H1 (cell line): ENCODE data around the gene SH3BGRL. TPM values are rescaled to one million over a fixed set of nuclear protein-coding genes. Genes with fewer than 3 reads are reported as not detected.

ENCODE experiments used
- CTCF ChIA-PET: fragments of 300-600 bp; sonication (Branson Sonifier 250); formaldehyde crosslinking; loops from one replicate; lab custom pipeline; 2021; ENCODE audit not compliant: partially characterized antibody; lab: Charles Lee
- POLR2A ChIA-PET: fragments of 300-600 bp; sonication (Branson Sonifier 250); formaldehyde crosslinking; loops from one replicate; lab custom pipeline; 2021; ENCODE audit warnings: inconsistent platforms; ENCODE audit not compliant: partially characterized antibody; lab: Charles Lee
- DNase-seq, 2 experiments: peaks; one replicate each; pipeline versions ENCODE4 v3.0.0 to v3.0.0-alpha.2; 2010 to 2022; ENCODE audit warnings: low spot score in 2 of 2, low read depth in 1 of 2, mixed read lengths in 1 of 2
- FAIRE-seq: peaks from 2 replicates; lab custom pipeline; 2011; peaks lifted over from hg19 to GRCh38; lab: Jason Lieb, UNC
- H2AFZ ChIP-seq: 2 replicates; pipeline ENCODE4 v1.8.1; 2012; ENCODE audit warnings: low read length, inconsistent platforms
- H2AK5ac ChIP-seq: 2 replicates; pipeline ENCODE4 v1.6.1; 2013; ENCODE audit warnings: low read depth, low read length
- H2BK120ac ChIP-seq: replicated peaks from 2 replicates; pipeline ENCODE3; 2013; ENCODE audit warnings: low read depth, low read length, inconsistent platforms
- H2BK12ac ChIP-seq: 2 replicates; pipeline ENCODE4 v1.6.1; 2013; ENCODE audit warnings: low read depth, low read length
- H2BK15ac ChIP-seq: 2 replicates; pipeline ENCODE4 v1.6.1; 2013; ENCODE audit warnings: low read length
- H2BK20ac ChIP-seq: 2 replicates; pipeline ENCODE4 v1.6.1; 2013; ENCODE audit warnings: low read length
- H2BK5ac ChIP-seq: 2 replicates; pipeline ENCODE4 v1.6.1; 2013; ENCODE audit warnings: low read depth, low read length
- H3K14ac ChIP-seq: 2 replicates; pipeline ENCODE4 v1.6.1; 2013; ENCODE audit warnings: inconsistent platforms; ENCODE audit not compliant: insufficient read length
- H3K18ac ChIP-seq: 2 replicates; pipeline ENCODE4 v1.6.1; 2013; ENCODE audit warnings: low read length; ENCODE audit errors: extremely low read depth
- H3K23ac ChIP-seq: 2 replicates; pipeline ENCODE4 v1.6.1; 2013; ENCODE audit warnings: inconsistent platforms; ENCODE audit not compliant: insufficient read length
- H3K23me2 ChIP-seq: 2 replicates; pipeline ENCODE4 v1.6.1; 2013; ENCODE audit warnings: low read depth, low read length
- H3K27ac ChIP-seq: 2 replicates; pipeline ENCODE4 v1.6.1; 2011; ENCODE audit warnings: low read depth, low read length, inconsistent platforms
- H3K27me3 ChIP-seq, 4 experiments: replicated peaks in 1 of 4; 1 replicate in 1 of 4; 2 replicates in 3 of 4; pipeline versions ENCODE4 v1.6.1 to v1.8.1; 2011 to 2013; ENCODE audit warnings: low read length in 3 of 4, mild to moderate bottlenecking in 3 of 4, inconsistent platforms in 2 of 4, mixed read lengths in 2 of 4, moderate library complexity in 1 of 4; ENCODE audit not compliant: control insufficient read depth in 3 of 4, insufficient read depth in 3 of 4; ENCODE audit errors: extremely low read depth in 1 of 4
- H3K36me3 ChIP-seq, 4 experiments: 2 replicates each; pipeline versions ENCODE4 v1.6.1 to v1.8.1; 2011 to 2013; ENCODE audit warnings: mild to moderate bottlenecking in 4 of 4, low read length in 3 of 4, moderate library complexity in 2 of 4, control low read depth in 1 of 4, inconsistent platforms in 1 of 4; ENCODE audit not compliant: insufficient read depth in 4 of 4, control insufficient read depth in 2 of 4
- H3K4ac ChIP-seq: replicated peaks from 2 replicates; pipeline ENCODE3; 2013; ENCODE audit warnings: low read length, low read depth, mixed read lengths, inconsistent platforms; ENCODE audit not compliant: insufficient read length
- H3K4me1 ChIP-seq, 4 experiments: replicated peaks in 1 of 4; 1 replicate in 1 of 4; 2 replicates in 3 of 4; pipeline versions ENCODE4 v1.6.1 to v1.8.1; 2011 to 2013; ENCODE audit warnings: low read length in 3 of 4, inconsistent platforms in 2 of 4, mixed read lengths in 1 of 4; ENCODE audit not compliant: insufficient read depth in 4 of 4, control insufficient read depth in 3 of 4
- H3K4me2 ChIP-seq, 2 experiments: 2 replicates each; pipeline versions ENCODE4 v1.6.1 to v1.8.1; 2011 to 2013; ENCODE audit warnings: low read depth in 2 of 2, low read length in 2 of 2, control low read depth in 1 of 2, inconsistent platforms in 1 of 2, mild to moderate bottlenecking in 1 of 2; ENCODE audit not compliant: insufficient read depth in 1 of 2
- H3K4me3 ChIP-seq, 4 experiments: fragments of 200-600, 300-600 bp in 1 of 4; sonication (generic), shearing (Covaris generic), sonication (Bioruptor Twin) in 1 of 4; 2 replicates each; pipeline versions ENCODE4 v1.5.1 to v1.8.1; 2011 to 2016; ENCODE audit warnings: low read length in 4 of 4, low read depth in 3 of 4, control low read depth in 2 of 4, inconsistent platforms in 2 of 4, mild to moderate bottlenecking in 2 of 4, mixed read lengths in 1 of 4, moderate library complexity in 1 of 4; ENCODE audit not compliant: insufficient read depth in 2 of 4; ENCODE audit errors: extremely low read depth in 1 of 4
- H3K56ac ChIP-seq: replicated peaks from 2 replicates; pipeline ENCODE3; 2013; ENCODE audit warnings: low read depth, mild to moderate bottlenecking, mixed read lengths, low read length, inconsistent platforms; ENCODE audit not compliant: insufficient read length
- H3K79me1 ChIP-seq: 2 replicates; pipeline ENCODE4 v1.6.1; 2013; ENCODE audit warnings: low read depth, low read length, control low read depth
- H3K79me2 ChIP-seq, 2 experiments: 2 replicates each; pipeline versions ENCODE4 v1.6.1 to v1.8.1; 2012 to 2013; ENCODE audit warnings: low read length in 2 of 2, mild to moderate bottlenecking in 2 of 2, inconsistent platforms in 1 of 2; ENCODE audit not compliant: insufficient read depth in 2 of 2, control insufficient read depth in 1 of 2
- H3K9ac ChIP-seq, 4 experiments: replicated peaks in 1 of 4; 1 replicate in 1 of 4; 2 replicates in 3 of 4; pipeline versions ENCODE4 v1.6.1 to v1.8.1; 2011 to 2013; ENCODE audit warnings: low read depth in 3 of 4, low read length in 3 of 4, control low read depth in 2 of 4, mild to moderate bottlenecking in 2 of 4, moderate library complexity in 2 of 4, inconsistent platforms in 1 of 4; ENCODE audit errors: extremely low read depth in 1 of 4
- H3K9me3 ChIP-seq, 2 experiments: 2 replicates each; pipeline versions ENCODE4 v1.6.1 to v1.8.1; 2012 to 2013; ENCODE audit warnings: mild to moderate bottlenecking in 2 of 2, moderate library complexity in 2 of 2, control low read depth in 1 of 2, inconsistent platforms in 1 of 2, low read depth in 1 of 2, low read length in 1 of 2, mixed read lengths in 1 of 2; ENCODE audit not compliant: insufficient read depth in 2 of 2
- H4K20me1 ChIP-seq, 2 experiments: replicated peaks in 1 of 2; 2 replicates each; pipeline versions ENCODE3 to v1.8.1; 2011 to 2013; ENCODE audit warnings: inconsistent platforms in 2 of 2, low read length in 2 of 2, mild to moderate bottlenecking in 1 of 2; ENCODE audit not compliant: insufficient read depth in 2 of 2, control insufficient read depth in 1 of 2
- H4K5ac ChIP-seq: 2 replicates; pipeline ENCODE4 v1.6.1; 2013; ENCODE audit warnings: low read length, low read depth, mixed read lengths, inconsistent platforms; ENCODE audit not compliant: insufficient read length
- H4K8ac ChIP-seq: 2 replicates; pipeline ENCODE4 v1.8.0; 2013; ENCODE audit warnings: mild to moderate bottlenecking, moderate library complexity, low read length, inconsistent platforms; ENCODE audit not compliant: insufficient read depth; ENCODE audit errors: extremely low read depth
- H4K91ac ChIP-seq: replicated peaks from 2 replicates; pipeline ENCODE3; 2013; ENCODE audit warnings: low read length, mixed read lengths, inconsistent platforms; ENCODE audit not compliant: insufficient read length
- BACH1 ChIP-seq: IDR thresholded peaks from 2 replicates; pipeline ENCODE4 v1.6.1; 2012; ENCODE audit warnings: low read length, improper control_type of control experiment
- CBX5 ChIP-seq: fragments of 300-800, 300-1000 bp; sonication (generic); IDR thresholded peaks from 2 replicates; pipeline ENCODE4 v1.7.1; 2016; ENCODE audit warnings: antibody characterized with exemption, low read length, low read depth
- CBX8 ChIP-seq: fragments of 300-800, 300-1000 bp; sonication (generic); IDR thresholded peaks from 2 replicates; pipeline ENCODE4 v1.7.1; 2016; ENCODE audit warnings: low read depth, low read length, borderline replicate concordance
- CHD1 ChIP-seq: IDR thresholded peaks from 2 replicates; pipeline ENCODE4 v1.6.1; 2012; ENCODE audit warnings: low read depth, low read length, improper control_type of control experiment
- CHD2 ChIP-seq: IDR thresholded peaks from 2 replicates; pipeline ENCODE4 v1.6.1; 2012; ENCODE audit warnings: low read length, improper control_type of control experiment
- GTF2F1 ChIP-seq: IDR thresholded peaks from 2 replicates; pipeline ENCODE4 v1.6.1; 2012; ENCODE audit warnings: low read depth, low read length, improper control_type of control experiment, borderline replicate concordance
- RBBP5 ChIP-seq: IDR thresholded peaks from 2 replicates; pipeline ENCODE4 v1.7.1; 2012; ENCODE audit warnings: low read depth, mild to moderate bottlenecking, inconsistent platforms, low read length, moderate library complexity, borderline replicate concordance
- RXRA ChIP-seq: IDR thresholded peaks from 2 replicates; pipeline ENCODE4 v1.6.1; 2011; ENCODE audit warnings: low read depth, mild to moderate bottlenecking, low read length, moderate library complexity; ENCODE audit not compliant: insufficient read depth
- SIN3A ChIP-seq, 2 experiments: IDR thresholded peaks in 1 of 2; conservative IDR thresholded peaks in 1 of 2; 2 replicates each; pipeline ENCODE4 v1.6.1; 2011 to 2012; ENCODE audit warnings: low read length in 2 of 2, improper control_type of control experiment in 1 of 2, low read depth in 1 of 2, mild to moderate bottlenecking in 1 of 2
- SIRT6 ChIP-seq: IDR thresholded peaks from one replicate; pipeline ENCODE4 v1.7.1; 2012; ENCODE audit warnings: low read length, inconsistent platforms
- WGBS, 2 experiments: shearing (Covaris generic) in 1 of 2; methylation state at CpG; one replicate each; pipeline versions ENCODE4 v1.1.6 to v1.1.7; 2013 to 2015; ENCODE audit warnings: low lambda C conversion rate in 2 of 2, mixed read lengths in 2 of 2, inconsistent platforms in 1 of 2, low coverage in 1 of 2, missing lambda C conversion rate in 1 of 2; ENCODE audit not compliant: insufficient replicate concordance in 2 of 2, insufficient coverage in 1 of 2, insufficient read length in 1 of 2; ENCODE audit errors: extremely low coverage in 1 of 2, missing lambda C conversion rate in 1 of 2; 5-methylcytosine and 5-hydroxymethylcytosine counted together
- polyA plus RNA-seq, 7 experiments: library from polyadenylated mRNA; depleted of rRNA in 3 of 7; stranded (reverse) in 5 of 7; unstranded in 2 of 7; fragments of >200 nt in 5 of 7; fragments of 200-250 nt in 2 of 7; gene quantifications; 1 replicate in 5 of 7; 2 replicates in 1 of 7; 4 replicates in 1 of 7; pipeline versions ENCODE4 v1.2.1 to v1.2.3, GENCODE V29; 2011 to 2013; ENCODE audit warnings: missing spikeins in 2 of 7, mixed read lengths in 2 of 7
- total RNA-seq: library from RNA; stranded (reverse); fragmentation: NEBNext Ultra II Directional; extraction: Animal tissue kit (Norgen Biotek cat#: 25700); gene quantifications from 2 replicates; pipeline ENCODE4 v1.2.1, GENCODE V29; 2021
- TF ChIP-seq, protein P1 (sequence below): IDR thresholded peaks from 2 replicates; pipeline ENCODE4 v1.6.1; 2012; ENCODE audit warnings: low read length, inconsistent platforms
- TF ChIP-seq, protein P2 (sequence below): IDR thresholded peaks from 2 replicates; pipeline ENCODE4 v1.6.1; 2012; ENCODE audit warnings: inconsistent platforms

SH3BGRL gene
- total and polyA plus RNA-seq, 2 of the 8 experiments (the other 6 are each of a cell fraction or from before 2014, with no cell fraction given), result 36.3 to 49.6 TPM

DNA sequence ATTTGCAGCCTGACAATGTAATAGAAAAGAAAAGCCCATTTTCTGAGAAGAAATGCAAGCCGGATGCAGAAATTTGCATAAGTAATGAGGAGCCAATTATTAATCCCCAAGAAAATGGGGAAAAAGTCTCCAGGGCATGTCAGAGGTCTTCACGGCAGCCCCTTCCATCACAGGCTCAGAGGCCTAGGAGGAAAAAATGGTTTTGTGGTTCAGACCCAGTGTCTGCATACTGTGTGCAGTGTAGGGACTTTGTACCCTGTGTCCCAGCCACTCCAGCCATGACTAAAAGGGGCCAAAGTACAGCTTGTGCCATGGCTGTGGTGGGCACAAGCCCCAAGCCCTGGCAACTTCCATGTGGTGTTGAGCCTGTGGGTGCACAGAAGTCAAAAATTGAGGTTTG lies 92.2 kb downstream of the SH3BGRL start:
- no peak overlapping the region for H4K91ac ChIP-seq
- no peaks in the 10 kb centered on the region for H3K79me2 ChIP-seq
- no peaks in the 10 kb centered on the region for H4K20me1 ChIP-seq
- no peak overlapping the region for H2BK20ac ChIP-seq
- no peak overlapping the region for H2BK5ac ChIP-seq
- no peak overlapping the region for H3K9ac ChIP-seq
- H3K56ac ChIP-seq, result no peak overlapping the region
- no peaks in the 10 kb centered on the region for H3K79me1 ChIP-seq
- H3K23me2 ChIP-seq, result no peaks in the 10 kb centered on the region
- H2BK12ac ChIP-seq, result no peak overlapping the region
- H2AFZ ChIP-seq, result no peak overlapping the region
- no peak overlapping the region for H3K4ac ChIP-seq
- no peak for DNase-seq
- H2BK120ac ChIP-seq, result no peak overlapping the region
- no peak overlapping the region for H3K27ac ChIP-seq
- WGBS, 2 experiments, result 100% methylated on average over 2 of the region's 2 CpGs; no CpG with 5 or more reads in 1 of the 2 experiments
- H3K27me3 ChIP-seq, result no peaks in the 10 kb centered on the region
- H3K23ac ChIP-seq, result no peak overlapping the region
- no peaks in the 10 kb centered on the region for H3K4me1 ChIP-seq
- no peak overlapping the region for H3K14ac ChIP-seq
- H3K4me2 ChIP-seq, result no peak overlapping the region
- peaks cover 12 to 22% of the 10 kb centered on the region in 2 experiments for H3K9me3 ChIP-seq
- FAIRE-seq, result no peak
- H3K36me3 ChIP-seq, result peaks cover 0 to 9% (median 3%) of the 10 kb centered on the region in 4 experiments; a peak in 3 of 8 replicates
- H4K5ac ChIP-seq, result no peak overlapping the region
- ChIA-PET CTCF (no interaction called here), POLR2A (no interaction called here)
- H2AK5ac ChIP-seq, result no peak overlapping the region
- H2BK15ac ChIP-seq, result no peak overlapping the region
- H3K4me3 ChIP-seq, result no peak overlapping the region
- no peak overlapping the region for H3K18ac ChIP-seq
- H4K8ac ChIP-seq, result no peak overlapping the region
- no peak for TF ChIP-seq RBBP5
- no peak for TF ChIP-seq CHD2
- TF ChIP-seq, protein P1, sequence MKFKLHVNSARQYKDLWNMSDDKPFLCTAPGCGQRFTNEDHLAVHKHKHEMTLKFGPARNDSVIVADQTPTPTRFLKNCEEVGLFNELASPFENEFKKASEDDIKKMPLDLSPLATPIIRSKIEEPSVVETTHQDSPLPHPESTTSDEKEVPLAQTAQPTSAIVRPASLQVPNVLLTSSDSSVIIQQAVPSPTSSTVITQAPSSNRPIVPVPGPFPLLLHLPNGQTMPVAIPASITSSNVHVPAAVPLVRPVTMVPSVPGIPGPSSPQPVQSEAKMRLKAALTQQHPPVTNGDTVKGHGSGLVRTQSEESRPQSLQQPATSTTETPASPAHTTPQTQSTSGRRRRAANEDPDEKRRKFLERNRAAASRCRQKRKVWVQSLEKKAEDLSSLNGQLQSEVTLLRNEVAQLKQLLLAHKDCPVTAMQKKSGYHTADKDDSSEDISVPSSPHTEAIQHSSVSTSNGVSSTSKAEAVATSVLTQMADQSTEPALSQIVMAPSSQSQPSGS, result no peak
- TF ChIP-seq CHD1, result no peak
- TF ChIP-seq, protein P2, sequence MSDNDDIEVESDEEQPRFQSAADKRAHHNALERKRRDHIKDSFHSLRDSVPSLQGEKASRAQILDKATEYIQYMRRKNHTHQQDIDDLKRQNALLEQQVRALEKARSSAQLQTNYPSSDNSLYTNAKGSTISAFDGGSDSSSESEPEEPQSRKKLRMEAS, result no peak
- TF ChIP-seq RXRA, result no peak
- no peak for TF ChIP-seq CBX8
- TF ChIP-seq SIRT6, result no peak
- no peak for TF ChIP-seq SIN3A (conservative IDR thresholded peaks at IDR 0.05 in 1 of 2, IDR thresholded peaks at IDR 0.05 in 1 of 2; ENCODE audit: low read depth in 1 of 2, low read length in 2 of 2)
- no peak for TF ChIP-seq GTF2F1
- no peak for TF ChIP-seq BACH1
- TF ChIP-seq CBX5, result no peak
